BLaER1 treated with 17β-estradiol and CSF1 and Interleukin-3, amounts not matched to agents 10 nM and 100 nM (cell line): ENCODE measurements around the gene CHRD.

ENCODE experiments used
- H3K27ac ChIP-seq, 11 experiments: shearing (Covaris generic); formaldehyde crosslinking; 2 replicates each; pipeline ENCODE4 v1.8.1; 2022
- H3K27me3 ChIP-seq, 11 experiments: shearing (Covaris generic); formaldehyde crosslinking; 2 replicates each; pipeline ENCODE4 v1.8.1; 2022
- H3K36me3 ChIP-seq, 11 experiments: shearing (Covaris generic); formaldehyde crosslinking; 2 replicates each; pipeline ENCODE4 v1.8.1; 2022
- H3K4me1 ChIP-seq, 10 experiments: shearing (Covaris generic); formaldehyde crosslinking; 2 replicates each; pipeline ENCODE4 v1.8.1; 2022
- H3K4me2 ChIP-seq, 11 experiments: shearing (Covaris generic); formaldehyde crosslinking; 2 replicates each; pipeline ENCODE4 v1.8.1; 2022
- H3K4me3 ChIP-seq, 10 experiments: shearing (Covaris generic); formaldehyde crosslinking; 2 replicates each; pipeline ENCODE4 v1.8.1; 2022
- H3K9ac ChIP-seq, 11 experiments: shearing (Covaris generic); formaldehyde crosslinking; 2 replicates each; pipeline ENCODE4 v1.8.1; 2022
- H3K9me3 ChIP-seq, 11 experiments: shearing (Covaris generic); formaldehyde crosslinking; replicated peaks in 1 of 11; 2 replicates each; pipeline ENCODE4 v1.8.1; 2022
- H4K20me1 ChIP-seq, 11 experiments: shearing (Covaris generic); formaldehyde crosslinking; 2 replicates each; pipeline ENCODE4 v1.8.1; 2022
- Cebpa-rat ChIP-seq, 11 experiments: shearing (Covaris generic); IDR thresholded peaks; 2 replicates each; pipeline ENCODE4 v1.8.1; 2022

Gene CHRD

DNA sequence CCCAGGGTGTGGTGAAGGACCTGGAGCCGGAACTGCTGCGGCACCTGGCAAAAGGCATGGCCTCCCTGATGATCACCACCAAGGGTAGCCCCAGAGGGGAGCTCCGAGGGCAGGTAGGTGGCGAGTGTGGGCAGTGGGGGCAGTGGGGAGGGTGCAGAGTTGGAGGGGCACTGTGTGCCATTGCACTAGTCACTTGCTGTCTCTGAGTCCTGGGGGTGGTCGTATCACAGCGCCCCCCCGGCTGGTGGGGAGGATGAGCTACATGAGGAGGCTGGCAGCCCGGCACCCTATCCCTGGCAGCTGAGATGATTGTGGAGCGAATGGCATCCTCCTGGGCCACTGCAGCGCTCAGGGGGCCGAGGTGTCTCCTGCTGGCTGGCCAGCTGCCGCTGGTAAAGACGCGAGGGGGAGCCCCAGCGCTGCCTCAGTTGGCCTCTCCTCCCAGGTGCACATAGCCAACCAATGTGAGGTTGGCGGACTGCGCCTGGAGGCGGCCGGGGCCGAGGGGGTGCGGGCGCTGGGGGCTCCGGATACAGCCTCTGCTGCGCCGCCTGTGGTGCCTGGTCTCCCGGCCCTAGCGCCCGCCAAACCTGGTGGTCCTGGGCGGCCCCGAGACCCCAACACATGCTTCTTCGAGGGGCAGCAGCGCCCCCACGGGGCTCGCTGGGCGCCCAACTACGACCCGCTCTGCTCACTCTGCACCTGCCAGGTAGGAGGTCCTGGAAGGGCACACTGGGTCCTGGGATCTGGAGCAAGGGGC, 6.4 kb downstream of the CHRD start:
- H3K4me1 ChIP-seq, result peaks cover 0 to 8% (median 4%) of the 10 kb centered on the region in 10 experiments; a peak in 12 of 20 replicates
- H3K27ac ChIP-seq, result no peak overlapping the region
- peaks cover 0 to 28% (median 8%) of the 10 kb centered on the region in 11 experiments; a peak in 14 of 22 replicates for H4K20me1 ChIP-seq
- no peak overlapping the region for H3K4me3 ChIP-seq
- no peaks in the 10 kb centered on the region for H3K9me3 ChIP-seq
- no peak overlapping the region for H3K9ac ChIP-seq
- peaks cover 23 to 40% (median 35%) of the 10 kb centered on the region in 11 experiments for H3K27me3 ChIP-seq
- no peaks in the 10 kb centered on the region for H3K36me3 ChIP-seq
- no peak for TF ChIP-seq Cebpa-rat (IDR thresholded peaks at IDR 0.05)
- no peak overlapping the region for H3K4me2 ChIP-seq

DNA sequence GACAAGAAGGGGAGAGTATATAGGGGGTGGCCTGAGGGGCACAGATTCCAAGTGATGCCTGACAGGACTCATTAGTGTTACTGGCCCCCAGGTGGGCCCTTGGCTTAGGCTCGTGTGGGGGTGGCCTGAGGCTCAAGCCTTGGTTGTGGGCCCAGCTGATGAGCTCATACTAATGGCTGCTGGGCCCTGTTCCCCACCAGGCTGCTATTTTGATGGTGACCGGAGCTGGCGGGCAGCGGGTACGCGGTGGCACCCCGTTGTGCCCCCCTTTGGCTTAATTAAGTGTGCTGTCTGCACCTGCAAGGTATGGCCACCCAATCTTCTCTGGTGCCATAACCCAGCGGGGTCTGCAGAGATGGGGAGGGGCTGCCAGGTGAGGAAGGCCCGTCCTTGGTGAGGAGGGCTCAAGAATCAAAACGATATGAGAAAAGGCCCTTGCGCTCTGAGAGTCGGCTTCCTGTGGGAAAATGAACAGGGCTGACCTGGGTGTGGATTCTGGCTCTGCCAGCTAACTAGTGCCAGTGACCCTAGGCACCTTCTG, 7.4 kb downstream of the CHRD start:
- no peak for TF ChIP-seq Cebpa-rat (IDR thresholded peaks at IDR 0.05)
- Histone ChIP-seq H3K4me2 (no peak overlapping the region), H4K20me1 (peaks cover 0 to 18% (median under 1%) of the 10 kb centered on the region in 11 experiments; a peak in 7 of 22 replicates), H3K27me3 (peaks cover 13 to 30% (median 25%) of the 10 kb centered on the region in 11 experiments), H3K36me3 (no peaks in the 10 kb centered on the region), H3K4me1 (no peaks in the 10 kb centered on the region), H3K9ac (no peak overlapping the region), H3K27ac (no peak overlapping the region), H3K4me3 (no peak overlapping the region), H3K9me3 (no peaks in the 10 kb centered on the region)

DNA sequence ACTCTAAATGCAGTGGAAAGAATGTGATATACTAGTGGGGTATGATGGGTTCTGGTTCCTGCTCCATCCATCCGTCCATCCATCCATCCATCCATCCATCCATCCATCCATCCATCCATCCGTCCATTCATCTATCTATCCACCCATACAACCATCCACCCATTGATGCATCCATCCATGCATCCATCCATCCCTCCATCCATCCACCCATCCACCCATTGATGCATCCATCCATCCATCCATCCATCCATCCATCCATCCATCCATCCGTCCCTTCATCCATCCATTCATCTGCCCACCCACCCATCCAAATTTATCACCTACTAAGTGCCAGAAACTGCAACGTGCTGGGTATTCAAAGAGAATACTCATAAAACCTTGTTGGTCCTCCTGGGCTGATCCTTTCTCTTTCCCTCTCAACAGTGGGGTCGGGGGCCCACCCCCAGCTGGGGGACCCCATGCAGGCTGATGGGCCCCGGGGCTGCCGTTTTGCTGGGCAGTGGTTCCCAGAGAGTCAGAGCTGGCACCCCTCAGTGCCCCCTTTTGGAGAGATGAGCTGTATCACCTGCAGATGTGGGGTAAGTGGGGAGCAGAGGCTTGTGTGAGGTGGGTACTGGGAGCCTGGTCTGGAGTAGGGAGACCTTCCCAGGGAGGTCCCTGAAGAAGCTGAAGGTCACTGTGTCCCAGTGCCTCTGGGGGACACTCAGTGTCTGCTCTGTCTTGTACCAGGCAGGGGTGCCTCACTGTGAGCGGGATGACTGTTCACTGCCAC, 8.5 kb downstream of the CHRD start:
- H3K4me1 ChIP-seq, result no peaks in the 10 kb centered on the region
- H3K4me3 ChIP-seq, result no peak overlapping the region
- no peak overlapping the region for H3K9ac ChIP-seq
- H3K27me3 ChIP-seq, result peaks cover 2 to 19% (median 13%) of the 10 kb centered on the region in 11 experiments
- H3K9me3 ChIP-seq, result no peaks in the 10 kb centered on the region
- H3K27ac ChIP-seq, result no peak overlapping the region
- TF ChIP-seq Cebpa-rat (IDR thresholded peaks at IDR 0.05), result no peak
- peaks cover 0 to 7% (median 0%) of the 10 kb centered on the region in 11 experiments; a peak in 6 of 22 replicates for H4K20me1 ChIP-seq
- no peaks in the 10 kb centered on the region for H3K36me3 ChIP-seq
- no peak overlapping the region for H3K4me2 ChIP-seq

DNA sequence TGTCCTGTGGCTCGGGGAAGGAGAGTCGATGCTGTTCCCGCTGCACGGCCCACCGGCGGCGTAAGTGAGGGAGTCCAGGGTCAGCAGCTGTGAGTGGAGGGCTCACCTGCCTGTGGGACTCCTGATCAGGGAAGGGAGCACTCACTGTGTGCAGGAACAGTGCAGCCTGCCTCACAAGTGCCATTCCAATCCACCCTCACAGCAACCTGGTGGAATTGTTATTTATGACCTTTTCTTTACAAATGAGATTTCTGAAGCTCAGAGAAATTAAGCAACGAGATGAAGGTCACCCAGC, 9.0 kb downstream of the CHRD start:
- no peak overlapping the region for H3K4me2 ChIP-seq
- H3K27me3 ChIP-seq, result peaks cover 0 to 13% (median 9%) of the 10 kb centered on the region in 11 experiments; a peak in 13 of 22 replicates
- H3K27ac ChIP-seq, result no peak overlapping the region
- H3K9me3 ChIP-seq, result no peaks in the 10 kb centered on the region
- H3K4me3 ChIP-seq, result no peak overlapping the region
- no peaks in the 10 kb centered on the region for H3K36me3 ChIP-seq
- no peak overlapping the region for H3K9ac ChIP-seq
- H4K20me1 ChIP-seq, result peaks cover 0 to 5% (median 0%) of the 10 kb centered on the region in 11 experiments; a peak in 6 of 22 replicates
- no peak for TF ChIP-seq Cebpa-rat (IDR thresholded peaks at IDR 0.05)
- no peaks in the 10 kb centered on the region for H3K4me1 ChIP-seq

DNA sequence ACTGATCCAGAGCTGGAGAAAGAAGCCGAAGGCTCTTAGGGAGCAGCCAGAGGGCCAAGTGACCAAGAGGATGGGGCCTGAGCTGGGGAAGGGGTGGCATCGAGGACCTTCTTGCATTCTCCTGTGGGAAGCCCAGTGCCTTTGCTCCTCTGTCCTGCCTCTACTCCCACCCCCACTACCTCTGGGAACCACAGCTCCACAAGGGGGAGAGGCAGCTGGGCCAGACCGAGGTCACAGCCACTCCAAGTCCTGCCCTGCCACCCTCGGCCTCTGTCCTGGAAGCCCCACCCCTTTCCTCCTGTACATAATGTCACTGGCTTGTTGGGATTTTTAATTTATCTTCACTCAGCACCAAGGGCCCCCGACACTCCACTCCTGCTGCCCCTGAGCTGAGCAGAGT, 9.5 kb downstream of the CHRD start:
- Histone ChIP-seq H3K36me3 (no peaks in the 10 kb centered on the region), H3K4me3 (no peak overlapping the region), H3K9ac (no peak overlapping the region), H4K20me1 (peaks cover 0 to 5% (median 0%) of the 10 kb centered on the region in 11 experiments; a peak in 6 of 22 replicates), H3K27me3 (peaks cover 0 to 8% (median 6%) of the 10 kb centered on the region in 11 experiments; a peak in 7 of 22 replicates), H3K4me1 (no peaks in the 10 kb centered on the region), H3K9me3 (no peaks in the 10 kb centered on the region), H3K27ac (no peak overlapping the region), H3K4me2 (no peak overlapping the region)
- no peak for TF ChIP-seq Cebpa-rat (IDR thresholded peaks at IDR 0.05)

DNA sequence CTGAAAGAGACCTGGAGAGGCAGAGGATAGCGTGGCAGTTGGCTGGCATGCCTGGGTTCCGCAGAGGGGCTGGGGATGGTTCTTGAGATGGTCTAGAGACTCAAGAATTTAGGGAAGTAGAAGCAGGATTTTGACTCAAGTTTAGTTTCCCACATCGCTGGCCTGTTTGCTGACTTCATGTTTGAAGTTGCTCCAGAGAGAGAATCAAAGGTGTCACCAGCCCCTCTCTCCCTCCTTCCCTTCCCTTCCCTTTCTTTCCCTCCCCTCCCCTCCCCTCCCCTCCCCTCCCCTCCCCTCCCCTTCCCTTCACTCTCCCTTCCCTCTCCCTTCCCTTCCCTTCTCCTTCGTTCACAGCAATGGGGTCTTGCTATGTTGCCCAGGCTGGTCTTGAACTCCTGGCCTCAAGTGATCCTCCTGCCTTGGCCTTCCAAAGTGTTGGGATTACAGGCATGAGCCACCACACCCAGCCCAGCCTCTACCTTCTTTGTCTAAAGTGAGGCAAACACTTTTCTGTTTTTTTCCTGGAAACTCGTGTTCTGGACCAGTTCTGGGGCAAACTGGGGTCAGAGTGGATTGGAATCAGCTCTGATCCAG, 10.2 kb downstream of the CHRD start:
- H4K20me1 ChIP-seq, result peaks cover 0 to 5% (median 0%) of the 10 kb centered on the region in 11 experiments; a peak in 6 of 22 replicates
- H3K9ac ChIP-seq, result no peak overlapping the region
- H3K27ac ChIP-seq, result no peak overlapping the region
- H3K4me3 ChIP-seq, result no peak overlapping the region
- no peak for TF ChIP-seq Cebpa-rat (IDR thresholded peaks at IDR 0.05)
- H3K27me3 ChIP-seq, result peaks cover 0 to 7% (median 0%) of the 10 kb centered on the region in 11 experiments; a peak in 1 of 22 replicates
- no peak overlapping the region for H3K4me2 ChIP-seq
- no peaks in the 10 kb centered on the region for H3K36me3 ChIP-seq
- no peaks in the 10 kb centered on the region for H3K9me3 ChIP-seq
- H3K4me1 ChIP-seq, result no peaks in the 10 kb centered on the region

DNA sequence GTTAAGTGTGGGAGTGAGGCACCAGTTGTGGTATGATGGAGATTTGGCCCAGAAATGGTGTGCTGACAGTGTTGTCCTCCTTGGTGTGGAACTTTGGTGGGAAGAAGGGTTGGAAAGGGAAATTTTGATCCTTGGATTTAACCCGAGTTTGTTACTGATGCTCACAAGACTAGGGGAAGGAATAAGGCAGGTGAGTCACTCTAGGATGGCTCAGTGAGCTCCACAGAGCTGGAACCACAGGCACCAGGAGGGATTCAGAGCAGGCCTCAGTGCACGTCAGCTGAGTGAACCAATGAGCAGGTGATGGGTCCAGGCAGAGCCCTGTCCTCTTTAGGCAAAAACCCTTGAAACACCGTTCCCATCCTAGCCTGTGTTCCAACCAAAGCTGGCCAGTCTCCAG, 11.4 kb downstream of the CHRD start:
- no peaks in the 10 kb centered on the region for H3K9me3 ChIP-seq
- no peak overlapping the region for H3K4me2 ChIP-seq
- H3K4me1 ChIP-seq, result no peaks in the 10 kb centered on the region
- H3K27me3 ChIP-seq, result peaks cover 0 to 7% (median 0%) of the 10 kb centered on the region in 11 experiments; a peak in 1 of 22 replicates
- H3K36me3 ChIP-seq, result no peaks in the 10 kb centered on the region
- H4K20me1 ChIP-seq, result peaks cover 0 to 4% (median 0%) of the 10 kb centered on the region in 11 experiments; a peak in 4 of 22 replicates
- H3K4me3 ChIP-seq, result no peak overlapping the region
- TF ChIP-seq Cebpa-rat (IDR thresholded peaks at IDR 0.05), result no peak
- H3K27ac ChIP-seq, result no peak overlapping the region
- no peak overlapping the region for H3K9ac ChIP-seq

DNA sequence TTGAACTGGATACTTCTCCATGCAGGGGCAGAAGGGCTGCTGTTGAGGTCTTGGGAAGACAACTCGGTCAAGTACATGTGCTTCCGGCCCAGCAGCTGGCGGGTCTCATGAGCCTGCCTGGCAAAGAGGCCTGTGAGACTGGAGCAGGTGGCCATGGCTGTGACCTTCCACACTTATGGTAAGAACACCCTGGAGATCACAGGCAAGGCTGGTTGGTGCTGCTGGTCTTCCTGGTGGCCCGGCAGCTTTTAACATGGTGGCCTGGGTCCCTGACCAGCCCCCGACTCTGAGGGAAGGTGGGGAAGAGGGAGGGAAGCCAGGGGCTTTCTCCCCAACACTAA, 15.4 kb downstream of the CHRD start:
- H3K4me2 ChIP-seq, result no peak overlapping the region
- H3K27ac ChIP-seq, result no peak overlapping the region
- no peaks in the 10 kb centered on the region for H3K36me3 ChIP-seq
- no peak overlapping the region for H3K4me3 ChIP-seq
- H3K4me1 ChIP-seq, result no peaks in the 10 kb centered on the region; a peak in 1 of 20 replicates
- no peaks in the 10 kb centered on the region for H4K20me1 ChIP-seq
- H3K9me3 ChIP-seq, result no peaks in the 10 kb centered on the region
- no peaks in the 10 kb centered on the region for H3K27me3 ChIP-seq
- TF ChIP-seq Cebpa-rat (IDR thresholded peaks at IDR 0.05), result no peak
- H3K9ac ChIP-seq, result no peak overlapping the region

DNA sequence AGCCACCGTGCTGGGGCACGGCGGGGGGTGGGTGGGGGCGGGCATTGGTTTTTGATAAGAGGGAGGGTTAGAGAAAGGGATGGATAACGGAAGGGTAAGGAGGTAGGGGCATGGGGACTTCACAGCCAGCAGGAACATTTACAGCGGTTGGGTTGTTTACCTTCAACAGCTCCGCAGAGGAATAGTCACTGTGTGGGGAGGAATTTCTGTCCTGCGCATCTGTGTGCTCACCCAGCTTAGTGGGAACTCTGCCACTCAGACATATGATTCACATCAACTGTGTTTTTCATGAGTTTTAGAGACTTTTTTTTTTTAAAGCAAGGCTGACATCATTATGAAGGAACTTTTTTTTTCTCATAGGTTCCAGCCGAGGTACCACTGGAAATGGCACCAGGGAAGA, 19.6 kb downstream of the CHRD start:
- Histone ChIP-seq H3K4me3 (no peak overlapping the region), H3K27me3 (no peaks in the 10 kb centered on the region), H3K4me1 (no peaks in the 10 kb centered on the region; a peak in 1 of 20 replicates), H3K27ac (no peak overlapping the region), H3K4me2 (no peak overlapping the region), H3K9ac (no peak overlapping the region), H3K9me3 (no peaks in the 10 kb centered on the region), H4K20me1 (no peaks in the 10 kb centered on the region), H3K36me3 (no peaks in the 10 kb centered on the region)
- TF ChIP-seq Cebpa-rat (IDR thresholded peaks at IDR 0.05), result no peak
